ENCODE data around the gene RNF180.

DNA sequence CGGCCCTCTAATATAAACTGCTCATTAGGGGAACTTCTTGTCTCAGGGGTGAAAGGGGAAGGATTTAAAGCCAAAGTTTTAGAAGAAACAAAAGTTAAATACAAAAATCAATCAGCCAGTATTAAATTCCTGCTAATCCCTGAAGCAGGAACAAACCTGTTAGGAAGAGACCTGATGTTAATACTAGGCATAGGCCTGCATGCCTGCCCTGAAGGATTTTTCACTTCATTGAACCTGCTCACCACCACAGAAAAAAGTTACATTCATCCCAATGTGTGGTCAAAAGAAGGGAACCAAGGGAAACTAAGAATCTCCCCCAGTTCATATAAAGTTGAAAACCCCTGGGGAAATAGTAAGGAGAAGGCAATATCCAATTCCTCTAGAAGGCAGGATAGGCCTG, 9.4 kb upstream of the RNF180 start:
- TF ChIP-seq, protein P1, sequence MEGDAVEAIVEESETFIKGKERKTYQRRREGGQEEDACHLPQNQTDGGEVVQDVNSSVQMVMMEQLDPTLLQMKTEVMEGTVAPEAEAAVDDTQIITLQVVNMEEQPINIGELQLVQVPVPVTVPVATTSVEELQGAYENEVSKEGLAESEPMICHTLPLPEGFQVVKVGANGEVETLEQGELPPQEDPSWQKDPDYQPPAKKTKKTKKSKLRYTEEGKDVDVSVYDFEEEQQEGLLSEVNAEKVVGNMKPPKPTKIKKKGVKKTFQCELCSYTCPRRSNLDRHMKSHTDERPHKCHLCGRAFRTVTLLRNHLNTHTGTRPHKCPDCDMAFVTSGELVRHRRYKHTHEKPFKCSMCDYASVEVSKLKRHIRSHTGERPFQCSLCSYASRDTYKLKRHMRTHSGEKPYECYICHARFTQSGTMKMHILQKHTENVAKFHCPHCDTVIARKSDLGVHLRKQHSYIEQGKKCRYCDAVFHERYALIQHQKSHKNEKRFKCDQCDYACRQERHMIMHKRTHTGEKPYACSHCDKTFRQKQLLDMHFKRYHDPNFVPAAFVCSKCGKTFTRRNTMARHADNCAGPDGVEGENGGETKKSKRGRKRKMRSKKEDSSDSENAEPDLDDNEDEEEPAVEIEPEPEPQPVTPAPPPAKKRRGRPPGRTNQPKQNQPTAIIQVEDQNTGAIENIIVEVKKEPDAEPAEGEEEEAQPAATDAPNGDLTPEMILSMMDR (IDR thresholded peaks at IDR 0.05), result no peak
- no peak for TF ChIP-seq POLR2A (IDR thresholded peaks at IDR 0.05)
- TF ChIP-seq EP300 (IDR thresholded peaks at IDR 0.05), result no peak
